Activated CD4-positive, alpha-beta T cell treated with anti-CD3 and anti-CD28 coated beads, Interleukin-2, Interleukin-6, amounts not matched to agents 100 ng/mL and 50 ng/mL, durations not matched to agents 16 hours and 8 hours (primary cell): ENCODE measurements around the gene OR6C65.
"Not testable (repeated sequence)": the region's sequence is repeated elsewhere in the genome, so short reads cannot be mapped to it uniquely, and the experiment has no call there.

Source experiments
- DNase-seq: peaks from one replicate; pipeline ENCODE4 v3.0.0-alpha.2; 2020

OR6C65 gene

DNA sequence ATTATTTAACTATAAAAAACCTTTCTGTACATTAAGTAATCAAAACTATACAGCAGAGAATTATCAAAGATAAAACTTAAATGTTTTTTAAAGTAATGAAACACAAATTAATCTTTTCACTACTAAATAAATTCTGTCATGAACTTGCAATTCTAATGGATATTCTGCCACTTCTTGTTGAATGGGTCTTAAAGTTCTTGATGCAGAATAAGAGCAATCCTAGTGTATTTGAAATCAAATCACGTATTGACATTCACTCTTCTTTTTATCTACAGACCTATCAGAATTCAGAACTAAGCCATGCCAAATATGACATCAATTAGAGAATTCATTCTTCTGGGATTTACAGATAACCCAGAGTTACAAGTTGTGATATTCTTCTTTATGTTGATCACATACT is at the start of gene OR6C65:
Gene OR6C65, plus strand, starts transcription at position 301 of the 400 bp plus-strand sequence. Its CDS starts 0 bp downstream, at position 301.
- no peak for DNase-seq

DNA sequence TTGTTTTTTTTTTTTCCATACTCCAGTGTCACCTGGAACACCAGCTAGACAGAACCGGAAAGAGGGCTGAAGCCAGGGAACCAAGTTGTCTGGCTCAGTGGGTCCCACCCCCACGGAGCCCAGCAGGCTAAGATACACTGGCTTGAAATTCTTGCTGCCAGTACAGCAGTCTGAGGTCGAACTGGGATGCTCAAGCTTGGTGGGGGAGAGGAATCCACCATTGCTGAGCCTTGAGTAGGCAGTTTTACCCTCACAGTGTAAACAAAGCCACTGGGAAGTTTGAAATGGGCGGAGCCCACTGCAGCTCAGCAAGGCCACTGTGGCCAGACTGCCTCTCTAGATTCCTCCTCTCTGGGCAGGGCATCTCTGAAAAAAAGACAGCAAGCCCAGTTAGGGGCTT is 45.0 kb upstream of the OR6C65 start:
- not testable (repeated sequence) for DNase-seq

DNA sequence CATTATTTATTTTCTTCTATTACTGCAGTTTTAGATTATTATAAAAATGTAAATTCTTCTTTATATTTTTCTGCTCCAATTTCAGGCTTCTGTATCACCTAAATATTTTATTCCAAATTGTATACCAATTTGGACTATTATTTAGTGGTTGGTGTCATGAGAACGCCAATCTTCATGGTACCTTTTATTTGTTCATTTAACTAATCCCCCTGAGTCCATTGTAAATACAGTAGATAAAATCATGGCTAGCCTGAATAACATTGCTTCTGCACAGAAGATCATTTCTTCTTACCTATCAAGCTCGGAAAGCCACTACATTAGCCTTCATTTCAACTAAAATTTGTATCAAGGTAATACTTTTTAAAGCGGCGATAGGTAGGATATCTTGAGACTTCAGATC is 37.7 kb upstream of the OR6C65 start, which contains the start of gene OR6C75:
Gene OR6C75, plus strand, starts transcription at position 301 of the 400 bp plus-strand sequence. CDS start 2,136 bp downstream, outside the sequence.
- DNase-seq: no peak

DNA sequence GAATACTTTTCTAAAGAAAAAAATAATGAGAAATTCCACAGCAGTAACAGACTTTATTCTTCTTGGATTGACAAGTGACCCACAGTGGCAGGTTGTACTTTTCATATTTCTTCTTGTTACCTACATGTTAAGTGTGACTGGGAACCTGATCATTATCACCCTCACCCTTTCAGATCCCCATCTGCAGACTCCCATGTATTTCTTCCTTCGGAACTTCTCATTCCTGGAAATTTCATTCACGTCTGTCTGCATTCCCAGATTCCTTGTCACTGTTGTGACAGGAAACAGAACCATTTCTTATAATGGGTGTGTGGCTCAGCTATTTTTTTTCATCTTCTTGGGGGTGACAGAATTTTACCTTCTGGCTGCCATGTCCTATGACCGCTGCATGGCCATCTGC is 35.2 kb upstream of the OR6C65 start:
- DNase-seq: no peak

DNA sequence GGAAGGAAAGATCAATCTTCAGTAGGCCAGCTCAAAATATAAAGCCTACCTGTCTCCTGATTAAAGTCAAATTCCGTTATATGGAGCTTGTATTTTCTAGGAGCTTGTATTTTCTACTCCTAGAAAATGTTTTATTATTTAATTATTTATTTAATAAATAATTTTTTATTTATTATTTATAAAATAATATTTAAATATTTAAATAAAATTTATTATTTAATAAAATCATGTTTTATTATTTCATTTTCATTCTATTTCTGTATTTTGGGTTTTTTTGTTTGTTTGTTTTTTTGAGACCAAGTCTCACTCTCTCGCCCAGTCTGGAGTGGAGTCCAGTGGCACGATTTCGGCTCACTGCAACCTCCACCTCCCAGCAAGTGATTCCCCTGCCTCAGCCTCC is 27.8 kb upstream of the OR6C65 start:
- no peak for DNase-seq

DNA sequence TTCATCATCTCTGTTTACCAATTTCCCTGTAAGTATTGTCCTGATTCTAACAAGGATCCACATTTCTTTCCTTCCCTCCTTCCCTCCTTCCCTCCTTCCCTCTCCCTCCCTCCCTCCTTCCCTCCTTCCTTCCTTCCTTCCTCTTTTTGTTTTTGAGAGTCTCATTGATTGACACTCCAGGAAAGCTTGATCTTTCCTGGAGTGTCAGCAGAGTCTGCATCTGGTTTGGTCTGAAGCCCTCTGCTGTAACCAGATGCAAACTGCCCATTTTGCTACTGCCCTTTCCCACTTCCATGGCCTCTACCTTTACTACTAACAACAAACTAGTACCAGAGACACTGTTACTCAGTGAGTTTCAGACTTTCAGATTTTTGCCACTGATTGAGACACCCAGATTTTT is 14.4 kb upstream of the OR6C65 start:
- DNase-seq: no peak

DNA sequence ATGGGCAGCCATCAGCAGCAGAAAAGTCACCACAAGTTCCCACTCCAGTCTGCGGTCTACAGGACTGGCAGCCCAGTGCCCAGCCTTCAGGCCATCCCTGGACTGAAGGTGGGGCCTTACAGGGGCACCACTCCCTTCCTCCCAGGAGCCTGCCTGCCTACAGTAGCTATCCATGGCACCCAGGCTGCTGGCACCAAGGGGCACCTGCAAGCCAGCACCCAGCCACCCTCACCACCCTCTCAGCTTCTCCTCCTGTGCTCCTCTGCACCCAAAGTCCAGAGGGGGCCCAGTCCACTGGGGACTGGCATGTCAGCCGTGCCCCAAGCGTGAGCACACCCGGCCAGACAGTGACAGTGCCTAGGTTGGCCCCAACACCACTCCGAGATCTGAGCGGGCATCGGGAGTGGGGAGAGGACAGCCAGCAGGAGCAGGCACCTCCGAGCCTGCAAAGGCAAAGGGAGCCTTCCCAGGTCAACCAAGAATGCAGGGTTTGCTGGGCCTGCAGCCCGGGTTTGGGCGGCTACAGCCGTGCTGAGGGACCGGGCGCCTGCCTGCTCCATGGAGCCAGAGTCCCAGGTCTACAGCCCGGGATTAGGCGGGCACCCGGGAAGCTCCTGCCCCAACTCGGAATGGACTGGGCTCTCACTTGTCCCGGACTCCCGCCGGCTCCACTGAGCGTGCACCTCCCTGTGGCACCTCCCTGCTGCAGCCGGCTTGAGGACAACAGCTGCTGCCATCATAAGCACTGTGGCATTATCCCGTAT is 8.1 kb upstream of the OR6C65 start:
- no peak for DNase-seq

DNA sequence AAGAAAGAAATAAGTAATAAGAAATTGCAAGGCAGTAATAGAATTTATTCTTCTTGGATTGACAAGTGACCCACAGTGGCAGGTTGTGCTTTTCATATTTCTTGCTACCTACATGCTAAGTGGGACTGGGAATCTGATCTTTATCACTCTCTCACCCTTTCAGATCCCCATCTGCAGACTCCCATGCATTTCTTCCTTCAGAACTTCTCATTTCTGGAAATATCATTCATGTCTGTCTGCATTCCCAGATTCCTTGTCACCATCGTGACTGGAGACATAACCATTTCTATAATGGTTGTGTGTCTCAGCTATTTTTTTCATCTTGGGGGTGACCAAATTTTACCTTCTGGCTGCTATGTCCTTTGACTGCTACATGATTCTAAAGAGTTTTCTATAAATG is 4.0 kb upstream of the OR6C65 start:
- DNase-seq: no peak

DNA sequence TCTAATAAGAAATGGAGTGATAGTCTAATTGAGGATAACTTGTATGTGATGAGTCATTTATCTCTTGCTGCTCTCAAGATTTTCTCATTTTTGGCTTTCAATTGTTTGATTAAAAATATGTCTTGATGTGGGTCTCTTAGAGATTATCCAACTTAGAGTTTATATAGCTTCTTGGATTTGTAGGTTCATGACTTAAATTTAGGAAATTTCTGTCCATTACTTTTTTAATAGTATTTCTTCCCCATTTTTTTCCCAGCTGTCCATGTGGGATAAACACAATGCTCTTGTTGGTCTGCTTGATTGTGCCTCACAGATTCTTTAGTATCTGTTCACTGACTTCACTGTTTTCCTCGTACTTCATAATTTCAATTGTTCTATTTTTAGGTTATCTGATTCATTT is 7.5 kb downstream of the OR6C65 start:
- no peak for DNase-seq

DNA sequence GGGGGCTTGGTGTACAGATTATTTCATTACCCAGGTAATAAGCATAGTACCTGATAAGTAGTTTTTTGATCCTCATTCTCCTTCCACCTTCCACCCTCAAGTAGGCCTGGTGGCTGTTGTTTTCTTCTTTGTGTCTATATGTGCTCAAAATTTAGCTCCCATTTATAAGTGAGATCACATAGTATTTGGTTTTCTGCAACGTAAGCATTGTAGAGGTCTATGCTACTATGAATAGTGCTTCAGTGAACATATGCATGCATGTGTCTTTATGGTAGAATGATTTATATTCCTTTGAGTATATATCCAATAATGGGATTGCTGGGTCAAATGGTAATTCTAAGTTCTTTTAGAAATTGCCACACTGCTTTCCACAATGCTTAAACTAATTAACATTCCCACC is 8.8 kb downstream of the OR6C65 start:
- not testable (repeated sequence) for DNase-seq

DNA sequence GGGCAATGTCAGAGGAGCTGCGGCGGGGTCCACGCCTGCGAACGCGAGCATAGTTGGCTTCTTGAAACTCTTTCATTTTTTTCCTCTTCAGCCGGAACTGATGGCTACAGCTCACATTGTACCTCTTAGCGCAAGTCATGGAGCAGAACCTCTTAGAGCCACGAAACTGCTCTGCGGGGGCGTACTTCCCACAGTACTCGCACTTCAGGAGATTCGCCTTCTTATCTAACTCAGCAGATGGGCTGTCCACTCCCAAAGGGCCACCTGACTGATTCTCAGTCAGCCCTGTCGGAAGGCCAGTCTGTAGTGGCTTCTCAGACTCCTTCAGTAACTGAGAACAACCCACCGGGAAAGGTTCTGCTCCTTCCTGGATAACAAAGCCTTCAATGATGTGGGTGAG is 11.8 kb downstream of the OR6C65 start:
- DNase-seq: not testable (repeated sequence)

DNA sequence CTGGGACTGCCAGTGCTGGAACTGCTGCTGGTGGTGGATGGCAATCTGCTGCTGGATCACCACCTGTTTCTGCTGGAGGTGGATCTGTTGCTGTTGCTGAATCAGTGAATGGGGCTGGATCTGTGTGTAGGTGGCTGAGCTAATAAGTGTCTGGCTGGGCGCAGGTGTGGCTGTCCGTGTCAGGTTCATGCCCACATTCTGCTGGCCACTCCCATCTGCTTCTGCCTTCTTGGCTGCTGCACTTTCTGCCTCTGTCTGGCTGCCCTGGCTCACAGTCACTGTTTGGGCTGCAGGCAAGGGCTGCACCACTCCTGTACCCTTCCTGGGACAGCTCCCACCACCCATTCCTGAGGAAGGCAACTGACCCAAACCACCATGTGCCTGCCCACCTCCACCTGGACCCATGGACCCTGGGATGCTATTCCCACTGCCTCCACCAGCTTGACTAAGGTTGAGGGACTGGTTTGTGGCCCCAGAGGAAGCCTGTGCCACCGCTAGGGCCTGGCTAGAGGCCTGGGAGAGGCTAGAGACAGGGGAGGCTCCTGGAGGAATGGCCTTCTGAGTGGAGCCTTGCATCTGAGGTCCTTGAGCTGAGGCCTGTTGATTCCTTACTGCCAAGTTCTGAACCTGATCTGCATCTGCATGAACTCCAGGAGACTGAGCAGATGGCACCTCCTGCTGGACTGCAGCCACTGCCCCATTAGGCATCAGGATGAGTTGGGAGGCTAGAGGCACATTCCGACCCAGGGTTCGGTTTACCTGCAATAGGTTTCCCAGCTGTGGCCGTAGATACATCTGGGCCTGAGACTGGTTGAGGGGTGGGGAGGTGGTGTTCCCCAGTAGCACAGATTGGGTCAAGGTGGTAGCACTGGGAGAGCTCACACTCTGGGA is 13.4 kb downstream of the OR6C65 start:
- DNase-seq: not testable (repeated sequence)

DNA sequence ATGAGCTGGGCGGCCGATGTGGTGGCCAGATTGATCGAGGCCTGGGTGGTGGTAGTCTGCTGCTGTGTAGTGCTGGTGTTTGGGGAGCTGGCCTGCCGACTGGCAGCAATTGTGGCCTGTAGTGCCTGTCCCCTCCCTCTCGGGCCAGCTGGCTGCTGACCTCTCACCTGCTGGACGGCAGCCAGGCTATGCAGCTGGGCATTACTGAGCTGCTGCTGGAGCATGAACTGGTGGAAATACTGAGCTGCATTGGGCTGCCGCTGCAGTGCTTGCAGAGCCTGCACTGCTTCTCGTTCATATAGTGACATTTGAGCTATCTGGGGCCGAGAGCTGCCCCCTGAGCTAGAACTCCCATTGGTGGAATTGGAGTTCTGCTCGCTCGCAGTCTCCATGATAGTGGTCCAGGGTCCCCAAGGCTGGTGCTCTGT is 14.1 kb downstream of the OR6C65 start:
- not testable (repeated sequence) for DNase-seq

DNA sequence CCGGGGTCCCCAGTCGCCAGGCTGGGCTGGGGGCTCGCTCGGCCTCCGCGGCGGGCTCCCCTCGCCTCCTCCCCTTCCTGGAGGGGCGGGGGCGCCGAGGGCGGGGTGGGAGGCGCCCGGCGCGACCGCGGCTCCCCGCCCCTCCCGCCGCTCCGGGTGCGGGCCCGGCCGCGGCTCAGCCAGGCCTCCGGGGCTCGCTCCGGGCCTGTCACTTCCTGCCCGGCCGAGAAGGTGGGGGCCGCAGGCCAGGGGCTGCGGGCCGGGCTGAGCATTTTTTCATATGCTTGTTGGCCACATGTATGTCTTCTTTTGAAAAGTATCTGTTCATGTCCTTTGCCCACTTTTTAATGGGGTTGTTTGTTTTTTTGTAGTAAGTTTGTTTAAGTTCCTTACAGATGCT is 14.6 kb downstream of the OR6C65 start:
- not testable (repeated sequence) for DNase-seq

DNA sequence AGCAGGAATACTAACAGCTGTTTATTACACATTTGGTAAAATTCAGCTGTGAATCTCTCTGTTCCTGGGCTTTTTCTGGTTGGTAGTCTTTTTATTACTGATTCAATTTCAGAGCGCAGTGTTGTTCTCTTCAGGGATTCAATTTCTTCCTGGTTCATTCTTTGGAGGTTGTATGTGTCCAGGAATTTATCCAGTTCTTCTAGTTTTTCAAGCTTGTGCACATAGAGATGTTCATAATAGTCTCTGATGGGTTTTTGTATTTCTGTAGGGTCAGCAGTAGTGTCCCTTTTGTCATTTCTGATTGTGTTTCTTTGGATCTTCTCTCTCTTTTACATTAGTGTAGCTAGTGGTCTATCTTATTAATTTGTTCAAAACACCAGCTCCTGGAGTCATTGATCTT is 16.6 kb downstream of the OR6C65 start:
- DNase-seq: no peak

DNA sequence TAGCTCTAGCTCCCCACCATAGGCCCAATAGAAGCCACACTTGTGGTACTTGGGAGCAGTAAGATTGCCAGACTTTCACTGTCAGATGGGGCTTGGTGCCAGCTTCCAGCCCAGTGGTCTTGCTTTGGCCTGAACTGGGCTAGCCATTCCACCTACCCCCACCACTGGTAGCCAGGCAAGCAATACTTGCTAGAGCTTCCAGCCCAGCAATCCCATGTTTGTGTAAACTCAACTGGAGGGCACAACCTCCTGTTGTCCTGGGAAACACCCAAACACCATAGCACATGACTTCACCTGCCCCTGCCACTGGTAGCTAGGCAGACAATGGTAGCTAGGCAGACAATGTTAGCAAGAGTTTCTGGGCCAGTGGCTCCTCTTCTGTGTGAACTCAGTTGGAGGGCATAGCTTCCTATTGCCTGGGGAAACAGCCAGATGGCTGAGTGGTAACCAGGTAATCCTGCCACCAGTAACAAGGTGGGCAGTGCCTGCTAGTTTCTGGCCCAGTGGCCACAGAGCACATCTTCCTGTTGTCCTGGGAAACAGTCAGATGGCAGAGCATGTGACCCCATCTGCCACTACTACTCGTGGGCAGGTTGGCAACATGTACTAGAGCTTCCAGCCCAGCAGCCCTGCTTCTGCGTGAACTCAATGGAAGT is 20.1 kb downstream of the OR6C65 start:
- no peak for DNase-seq

DNA sequence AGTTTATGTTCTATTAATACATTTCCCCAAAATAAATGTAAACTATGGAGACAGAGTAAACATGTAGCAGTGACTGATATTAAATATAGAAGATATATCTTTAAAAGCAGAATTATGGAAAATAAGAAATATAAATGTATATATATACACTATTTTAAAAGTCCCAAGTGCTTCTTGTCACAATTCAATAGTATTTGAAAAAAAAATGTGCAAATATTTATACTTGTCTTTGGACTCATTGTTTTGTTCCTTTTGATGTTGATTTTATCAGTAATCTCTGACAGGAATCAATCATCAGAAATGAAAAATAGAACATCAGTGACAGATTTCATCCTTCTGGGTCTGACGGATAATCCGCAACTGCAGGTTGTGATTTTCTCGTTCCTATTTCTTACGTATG is 25.6 kb downstream of the OR6C65 start, which contains the start of gene OR6C76:
Gene OR6C76, plus strand, starts transcription at position 301 of the 400 bp plus-strand sequence. Its CDS starts 0 bp downstream, at position 301.
- no peak for DNase-seq

DNA sequence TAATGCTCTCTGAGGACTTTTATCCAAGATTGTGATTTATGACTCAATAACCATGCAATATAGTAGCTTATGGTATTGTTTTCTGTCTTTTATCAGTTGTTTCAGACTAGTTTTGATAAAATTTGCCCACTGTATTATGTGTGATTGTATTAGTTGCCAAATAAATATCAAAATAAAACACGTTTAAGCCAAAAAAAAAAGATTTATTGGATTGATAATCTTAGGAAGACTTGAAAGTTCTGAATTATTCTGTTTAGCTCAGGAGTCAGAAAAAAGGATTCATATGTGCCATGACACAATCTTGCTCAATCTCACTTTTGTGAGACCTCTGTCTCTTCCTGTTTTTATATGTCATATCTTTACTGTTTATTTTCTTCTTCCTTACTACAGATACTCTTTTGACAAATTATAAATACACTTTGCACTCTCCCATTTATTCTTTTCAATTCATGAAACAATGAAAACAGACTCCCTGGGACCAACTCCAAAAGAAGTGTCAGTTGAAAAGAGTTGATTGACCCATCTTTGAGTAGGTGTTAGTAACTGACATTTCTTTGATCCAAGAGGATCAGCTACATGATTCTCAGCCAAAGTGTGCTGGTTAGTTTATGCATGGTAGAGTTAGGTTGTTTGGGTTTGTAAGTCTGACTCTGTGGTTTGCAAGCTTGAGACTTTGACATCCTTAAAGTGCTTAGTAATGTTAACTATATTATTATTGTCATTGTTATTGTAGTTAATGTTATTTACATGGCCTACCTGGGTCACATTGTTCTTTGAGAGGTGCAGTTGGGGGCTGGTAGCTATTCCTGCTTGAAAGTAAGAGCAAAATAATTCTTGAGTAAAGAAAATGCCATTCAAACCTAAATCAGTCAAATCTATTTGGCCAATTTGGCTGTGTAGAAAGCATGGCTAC is 28.3 kb downstream of the OR6C65 start:
- DNase-seq: no peak

DNA sequence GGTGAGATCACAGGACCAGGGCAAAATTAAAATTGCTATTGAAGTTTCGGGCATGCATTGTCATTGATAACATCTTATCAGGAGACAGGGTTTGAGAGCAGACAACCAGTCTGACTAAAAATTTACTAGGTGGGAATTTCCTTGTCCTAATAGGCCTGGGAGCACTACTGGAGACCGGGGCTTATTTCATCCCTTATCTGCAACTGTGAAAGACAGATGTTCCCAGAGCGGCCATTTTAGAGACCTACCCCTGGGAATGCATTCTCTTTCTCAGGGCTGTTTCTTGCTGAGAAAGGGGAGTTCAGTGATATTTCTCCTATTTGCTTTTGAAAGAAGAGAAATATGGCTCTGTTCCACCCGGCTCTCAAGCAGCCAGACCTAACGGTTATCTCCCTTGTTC is 40.9 kb downstream of the OR6C65 start:
- DNase-seq: not testable (repeated sequence)

DNA sequence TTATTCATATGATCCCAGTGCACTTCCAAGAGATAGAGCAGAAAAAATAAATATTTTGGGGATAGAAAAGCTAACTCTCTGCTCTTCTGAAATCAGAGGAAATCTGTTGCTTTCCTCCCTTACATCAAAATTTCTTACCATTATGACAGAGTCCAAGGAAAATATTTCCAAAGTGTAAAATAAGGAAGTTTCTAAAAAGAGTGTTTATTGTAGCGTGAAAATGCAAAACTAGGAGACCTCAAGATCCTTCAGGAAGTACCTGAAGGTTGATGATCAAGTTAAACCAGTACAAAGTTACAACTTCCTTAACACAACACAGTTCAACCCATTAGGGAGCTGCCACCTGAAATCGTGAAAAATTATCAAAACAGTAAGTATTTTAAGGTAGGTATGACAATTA is 43.4 kb downstream of the OR6C65 start, which contains the start of gene OR6C2:
Gene OR6C2, plus strand, starts transcription at position 301 of the 400 bp plus-strand sequence. CDS start 8,138 bp downstream, outside the sequence.
- no peak for DNase-seq

DNA sequence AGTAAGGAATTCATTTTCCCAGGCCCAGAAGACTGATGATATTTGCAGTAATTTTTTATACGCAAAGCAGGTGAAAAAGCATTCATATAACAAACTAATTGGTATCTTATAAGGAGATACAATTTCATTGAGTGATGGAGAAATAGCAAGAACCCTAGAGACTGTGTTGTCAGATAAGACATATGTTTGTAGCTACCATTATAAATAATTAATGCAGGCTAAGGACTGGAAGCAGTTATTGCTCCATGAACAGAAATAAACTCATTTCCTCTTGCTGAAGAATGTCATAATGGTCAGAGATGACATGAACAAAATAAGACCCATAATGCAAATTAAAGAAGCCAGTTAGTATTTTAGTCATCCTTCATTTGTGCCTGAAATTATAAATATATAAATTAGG is 45.0 kb downstream of the OR6C65 start:
- no peak for DNase-seq

DNA sequence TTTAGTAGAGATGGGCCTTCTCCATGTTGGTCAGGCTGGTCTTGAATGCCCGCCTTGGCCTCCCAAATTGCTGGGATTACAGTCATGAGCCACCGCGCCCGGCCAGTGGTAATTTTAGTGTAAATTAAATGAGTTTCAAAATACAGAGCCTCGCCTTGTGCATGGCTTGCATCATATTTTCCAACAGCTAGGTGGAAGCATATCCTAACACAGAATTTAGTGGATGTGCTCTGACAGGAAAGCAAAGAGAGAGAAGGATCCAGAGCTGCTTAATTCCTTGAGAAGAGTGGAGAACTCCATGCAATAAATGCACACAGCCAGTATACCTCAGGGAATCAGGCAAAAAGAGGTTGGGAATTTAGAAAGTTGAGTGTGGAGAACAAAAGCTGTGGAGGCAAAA is 46.0 kb downstream of the OR6C65 start:
- no peak for DNase-seq
